H9 (cell line): Measurements from ENCODE around the gene DIP2C. TPM values are rescaled to one million over a fixed set of nuclear protein-coding genes. Genes with fewer than 3 reads are reported as not detected.

ENCODE experiments used
- DNase-seq: peaks from one replicate; pipeline ENCODE4 v3.0.0-alpha.2; 2017
- H2AFZ ChIP-seq: one replicate; pipeline ENCODE4 v1.6.1; 2013; ENCODE audit warnings: mild to moderate bottlenecking, low read length, control low read depth, moderate library complexity
- H2AK5ac ChIP-seq: 2 replicates; pipeline ENCODE4 v1.6.1; 2013; ENCODE audit warnings: low read length, control low read depth, mixed read lengths; ENCODE audit not compliant: insufficient read length
- H2BK120ac ChIP-seq: one replicate; pipeline ENCODE4 v1.6.1; 2013; ENCODE audit warnings: low read depth, mild to moderate bottlenecking, low read length, control low read depth, inconsistent platforms; ENCODE audit not compliant: poor library complexity, severe bottlenecking
- H2BK12ac ChIP-seq: 2 replicates; pipeline ENCODE4 v1.6.1; 2013; ENCODE audit warnings: low read length, control low read depth, mixed read lengths, low read depth; ENCODE audit not compliant: insufficient read length
- H2BK15ac ChIP-seq: 2 replicates; pipeline ENCODE4 v1.6.1; 2013; ENCODE audit warnings: low read depth, low read length, control low read depth
- H2BK20ac ChIP-seq: one replicate; pipeline ENCODE4 v1.6.1; 2013; ENCODE audit warnings: low read depth, mild to moderate bottlenecking, low read length, control low read depth, inconsistent platforms; ENCODE audit not compliant: poor library complexity, severe bottlenecking
- H2BK5ac ChIP-seq: 2 replicates; pipeline ENCODE4 v1.6.1; 2013; ENCODE audit warnings: low read length, control low read depth, mixed read lengths; ENCODE audit not compliant: insufficient read length
- H3K14ac ChIP-seq: 2 replicates; pipeline ENCODE4 v1.6.1; 2013; ENCODE audit warnings: low read length, control low read depth; ENCODE audit not compliant: insufficient read depth
- H3K18ac ChIP-seq: 2 replicates; pipeline ENCODE4 v1.6.1; 2013; ENCODE audit warnings: low read depth, mild to moderate bottlenecking, mixed read lengths, low read length, control low read depth; ENCODE audit not compliant: insufficient read length
- H3K23ac ChIP-seq: 2 replicates; pipeline ENCODE4 v1.6.1; 2013; ENCODE audit warnings: low read length, control low read depth, mixed read lengths, low read depth; ENCODE audit not compliant: insufficient read length
- H3K23me2 ChIP-seq: 2 replicates; pipeline ENCODE4 v1.6.1; 2013; ENCODE audit warnings: low read depth, mild to moderate bottlenecking, mixed read lengths, low read length, control low read depth; ENCODE audit not compliant: insufficient read length, poor library complexity, severe bottlenecking
- H3K27ac ChIP-seq: 2 replicates; pipeline ENCODE4 v1.5.1; 2013; ENCODE audit warnings: low read length, control low read depth, mixed read lengths, low read depth; ENCODE audit not compliant: insufficient read length
- H3K27me3 ChIP-seq: 2 replicates; pipeline ENCODE4 v1.6.1; 2013; ENCODE audit warnings: low read length, control low read depth, inconsistent platforms; ENCODE audit not compliant: insufficient read depth
- H3K4ac ChIP-seq: 2 replicates; pipeline ENCODE4 v1.6.1; 2013; ENCODE audit warnings: low read depth, mild to moderate bottlenecking, control low read depth, inconsistent platforms, low read length, moderate library complexity
- H3K4me1 ChIP-seq: 2 replicates; pipeline ENCODE4 v1.6.1; 2013; ENCODE audit warnings: low read length, control low read depth, inconsistent platforms; ENCODE audit not compliant: insufficient read depth
- H3K4me2 ChIP-seq: 2 replicates; pipeline ENCODE4 v1.6.1; 2013; ENCODE audit warnings: low read length, control low read depth, mixed read lengths; ENCODE audit not compliant: insufficient read length, insufficient read depth
- H3K56ac ChIP-seq: 2 replicates; pipeline ENCODE4 v1.6.1; 2013; ENCODE audit warnings: low read depth, mild to moderate bottlenecking, mixed read lengths, low read length, control low read depth; ENCODE audit not compliant: insufficient read length
- H3K79me1 ChIP-seq: 2 replicates; pipeline ENCODE4 v1.6.1; 2013; ENCODE audit warnings: low read depth, mild to moderate bottlenecking, moderate library complexity, low read length, control low read depth, inconsistent platforms; ENCODE audit not compliant: insufficient read depth, poor library complexity, severe bottlenecking
- H3K79me2 ChIP-seq: 2 replicates; pipeline ENCODE4 v1.6.1; 2013; ENCODE audit warnings: low read length, control low read depth, inconsistent platforms; ENCODE audit not compliant: insufficient read depth
- H3K9ac ChIP-seq: 2 replicates; pipeline ENCODE4 v1.6.1; 2013; ENCODE audit warnings: low read length, control low read depth, mixed read lengths; ENCODE audit not compliant: insufficient read length; ENCODE audit errors: extremely low read depth
- H3K9me3 ChIP-seq: one replicate; pipeline ENCODE4 v1.6.1; 2013; ENCODE audit warnings: low read depth, low read length, inconsistent platforms; ENCODE audit not compliant: control insufficient read depth
- H3T11ph ChIP-seq: one replicate; pipeline ENCODE4 v1.6.1; 2013; ENCODE audit warnings: mild to moderate bottlenecking, low read length, control low read depth, inconsistent platforms
- H4K20me1 ChIP-seq: one replicate; pipeline ENCODE4 v1.6.1; 2013; ENCODE audit not compliant: control insufficient read depth, insufficient read length, insufficient read depth
- H4K5ac ChIP-seq: 2 replicates; pipeline ENCODE4 v1.6.1; 2013; ENCODE audit warnings: low read depth, mild to moderate bottlenecking, mixed read lengths, low read length, control low read depth; ENCODE audit not compliant: insufficient read length
- H4K8ac ChIP-seq: replicated peaks from 2 replicates; pipeline ENCODE4 v1.6.1; 2013; ENCODE audit warnings: low read length, control low read depth, mixed read lengths, low read depth; ENCODE audit not compliant: insufficient read length
- H4K91ac ChIP-seq: 2 replicates; pipeline ENCODE4 v1.6.1; 2013; ENCODE audit warnings: low read depth, mild to moderate bottlenecking, moderate library complexity, mixed read lengths, low read length, control low read depth; ENCODE audit not compliant: insufficient read length
- H3K27ac Mint-ChIP-seq, 3 experiments: 2 replicates in 2 of 3; 3 replicates in 1 of 3; pipeline ENCODE4 v1.8.0; 2020 to 2021; ENCODE audit warnings: mixed read lengths in 3 of 3, mild to moderate bottlenecking in 1 of 3, moderate library complexity in 1 of 3
- H3K27me3 Mint-ChIP-seq: 2 replicates; pipeline ENCODE4 v1.8.0; 2021; ENCODE audit warnings: low read depth, mild to moderate bottlenecking, moderate library complexity, mixed read lengths
- H3K36me3 Mint-ChIP-seq, 3 experiments: 2 replicates in 2 of 3; 3 replicates in 1 of 3; pipeline ENCODE4 v1.8.0; 2020 to 2021; ENCODE audit warnings: low read depth in 3 of 3, mixed read lengths in 3 of 3; ENCODE audit not compliant: insufficient read depth in 1 of 3
- H3K4me1 Mint-ChIP-seq, 2 experiments: 2 replicates each; pipeline ENCODE4 v1.8.0; 2020; ENCODE audit warnings: mixed read lengths in 2 of 2
- H3K4me3 Mint-ChIP-seq, 2 experiments: 2 replicates in 1 of 2; 3 replicates in 1 of 2; pipeline ENCODE4 v1.8.0; 2020 to 2021; ENCODE audit warnings: mild to moderate bottlenecking in 2 of 2, mixed read lengths in 2 of 2, moderate library complexity in 1 of 2
- H3K9me3 Mint-ChIP-seq, 2 experiments: 2 replicates in 1 of 2; 3 replicates in 1 of 2; pipeline ENCODE4 v1.8.0; 2020; ENCODE audit warnings: mild to moderate bottlenecking in 2 of 2, mixed read lengths in 2 of 2, moderate library complexity in 1 of 2
- CTCF ChIP-seq: fragments of 200-600 bp; sonication (generic); conservative IDR thresholded peaks from 3 replicates; pipeline ENCODE4 v1.8.0; 2021; ENCODE audit warnings: antibody characterized with exemption, mild to moderate bottlenecking
- WGBS: extraction: QIAGEN DNeasy Blood & Tissue Kit; methylation state at CpG from one replicate; pipeline ENCODE4 v1.1.7; 2013; ENCODE audit warnings: missing lambda C conversion rate, low lambda C conversion rate, mixed read lengths; ENCODE audit not compliant: insufficient read length; ENCODE audit errors: extremely low coverage; 5-methylcytosine and 5-hydroxymethylcytosine counted together
- total RNA-seq: library from RNA; stranded (reverse); gene quantifications from 2 replicates; pipeline ENCODE4 v1.2.1, GENCODE V29; 2021

The DIP2C gene
- total RNA-seq, 1 experiment from 2014 or later = 7.9 TPM

DNA sequence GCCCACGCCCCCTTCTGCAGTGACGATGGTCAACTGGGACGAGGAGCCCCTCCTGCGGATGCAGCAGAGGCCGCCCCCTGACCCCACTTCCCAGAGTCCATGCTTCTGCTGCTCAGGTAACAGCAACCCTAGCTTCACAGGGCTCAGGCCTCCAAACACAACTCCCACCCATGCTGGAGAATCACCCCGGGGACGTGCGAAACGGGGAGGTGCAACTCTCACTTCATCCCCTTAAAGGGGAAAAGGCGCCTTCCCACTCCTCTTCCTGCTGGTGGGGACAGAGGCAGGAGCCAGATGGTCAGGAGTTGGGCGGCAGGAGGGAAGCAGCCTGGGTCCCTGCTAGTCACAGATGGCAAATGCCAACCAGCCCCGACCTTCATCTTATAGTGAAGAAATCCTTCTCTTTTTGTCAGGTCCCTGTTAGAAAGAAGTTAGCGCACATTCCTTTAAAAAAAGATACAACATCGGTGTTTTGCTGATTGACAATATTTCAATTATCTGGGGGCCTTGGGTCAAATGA, 155.4 kb downstream of the DIP2C start:
- no peak overlapping the region for H3K27ac Mint-ChIP-seq

More for the DNA sequence above, 155.4 kb downstream of the DIP2C start:
- Histone ChIP-seq H3K4me2 (no peak overlapping the region), H3K4ac (no peak overlapping the region), H4K8ac (no peak overlapping the region), H2AK5ac (no peak overlapping the region), H4K20me1 (no peaks in the 10 kb centered on the region), H3K27me3 (no peaks in the 10 kb centered on the region), H2BK15ac (no peak overlapping the region), H3K18ac (no peak overlapping the region), H3K79me1 (no peaks in the 10 kb centered on the region), H3K9me3 (no peaks in the 10 kb centered on the region), H2BK120ac (no peak overlapping the region), H2AFZ (no peak overlapping the region), H3K79me2 (no peaks in the 10 kb centered on the region; the same call in 1 of the 2 replicates), H3K9ac (no peak overlapping the region), H3K56ac (no peak overlapping the region), H3K23me2 (no peaks in the 10 kb centered on the region), H3K14ac (no peak overlapping the region), H3T11ph (no peak overlapping the region), H4K91ac (no peak overlapping the region), H3K4me1 (no peaks in the 10 kb centered on the region), H2BK12ac (no peak overlapping the region), H4K5ac (no peak overlapping the region), H2BK5ac (no peak overlapping the region), H2BK20ac (no peak overlapping the region), H3K27ac (no peak overlapping the region), H3K23ac (no peak overlapping the region)
- Mint-ChIP-seq H3K4me1 (peaks cover 11 to 13% of the 10 kb centered on the region in 2 experiments), H3K9me3 (no peaks in the 10 kb centered on the region), H3K36me3 (no peaks in the 10 kb centered on the region), H3K4me3 (no peak overlapping the region), H3K27me3 (no peaks in the 10 kb centered on the region)
- no CpG with 5 or more reads among the region's 14 CpGs for WGBS
- DNase-seq = no peak
- TF ChIP-seq CTCF = no peak
